NCI-H2029 (cell line): ENCODE measurements around the gene FGD6.
A peak's percentile ranks its signal among the peaks of the same experiment; 100 is the strongest.

Experiments used
- DNase-seq: peaks from one replicate; lab custom pipeline; 2025; lab: John Stamatoyannopoulos, UW

Gene FGD6

DNA sequence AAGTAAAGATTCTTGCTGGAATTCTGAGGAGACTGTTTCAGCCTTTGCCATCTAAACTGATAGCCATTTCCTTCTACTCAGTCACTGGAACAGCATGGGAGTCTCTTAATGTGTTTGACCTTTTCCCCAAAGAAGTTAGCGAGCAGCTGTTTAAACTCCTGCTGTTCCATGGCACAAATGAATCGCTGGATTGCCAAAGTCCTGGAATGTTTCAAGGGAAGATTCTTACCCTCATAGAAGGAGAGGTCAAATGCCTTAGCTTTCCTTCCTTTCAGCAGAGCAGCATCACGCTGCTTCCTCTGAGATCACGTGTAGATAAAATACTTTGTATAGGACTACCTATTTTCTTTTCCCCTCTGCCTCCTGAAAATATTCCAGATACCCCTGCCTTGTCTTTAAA, 133.3 kb downstream of the FGD6 start:
- no peak for DNase-seq

DNA sequence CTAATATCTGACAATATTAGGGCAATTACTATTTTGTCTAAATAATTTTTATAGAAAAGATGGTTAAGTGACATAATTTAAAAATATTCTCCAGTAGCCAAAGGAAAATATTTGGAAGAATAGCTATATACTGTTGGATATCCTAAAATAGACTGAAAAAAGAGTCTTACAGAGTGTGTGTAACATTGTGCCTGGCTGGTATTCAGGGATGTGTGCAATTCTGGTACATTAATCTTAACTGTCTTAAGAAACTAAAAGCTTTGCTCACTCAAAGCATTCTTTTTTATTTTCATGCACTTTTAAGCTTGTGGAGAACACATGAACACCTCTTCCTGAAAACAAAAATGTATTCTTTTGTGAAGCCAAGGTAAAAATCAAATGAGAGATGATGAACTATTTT, 133.8 kb downstream of the FGD6 start:
- no peak for DNase-seq

DNA sequence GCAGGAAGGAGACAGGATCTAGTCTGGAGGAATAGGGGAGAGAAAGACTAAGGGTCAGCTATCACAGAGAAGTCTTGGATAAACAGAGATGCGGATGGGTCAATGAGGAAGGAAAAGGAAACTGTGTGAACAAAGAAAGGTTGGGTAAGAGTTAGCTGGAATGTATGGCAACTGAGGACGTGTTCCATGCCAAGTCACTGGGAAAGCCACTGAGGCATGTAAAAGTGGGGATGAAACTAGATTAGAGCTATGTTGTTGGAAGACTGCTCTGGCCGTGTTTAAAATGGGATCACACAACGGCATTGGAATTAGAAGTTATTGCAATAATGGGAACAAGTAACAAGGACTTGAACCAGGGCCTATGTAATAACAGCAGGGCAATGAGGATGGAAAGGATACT, 139.9 kb downstream of the FGD6 start:
- no peak for DNase-seq

DNA sequence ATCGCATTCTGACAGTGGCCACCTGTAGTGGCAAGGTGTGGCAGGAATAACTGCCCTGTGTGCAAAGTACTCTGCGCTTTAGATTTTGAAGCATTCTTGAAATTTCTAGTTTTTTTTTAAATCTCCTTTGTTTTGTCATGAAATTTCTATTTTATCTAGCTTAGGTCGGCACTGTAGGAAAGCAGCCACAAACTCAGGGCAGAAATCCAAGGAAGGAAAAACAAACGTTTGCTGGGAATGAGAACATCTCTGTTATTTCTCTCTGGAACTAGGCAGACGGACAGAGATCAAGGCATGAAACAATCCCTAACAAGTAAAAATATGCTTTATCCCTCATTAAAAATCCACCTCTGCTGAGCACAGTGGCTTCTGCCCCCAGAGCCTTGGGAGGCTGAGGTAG, 142.5 kb downstream of the FGD6 start:
- no peak for DNase-seq

DNA sequence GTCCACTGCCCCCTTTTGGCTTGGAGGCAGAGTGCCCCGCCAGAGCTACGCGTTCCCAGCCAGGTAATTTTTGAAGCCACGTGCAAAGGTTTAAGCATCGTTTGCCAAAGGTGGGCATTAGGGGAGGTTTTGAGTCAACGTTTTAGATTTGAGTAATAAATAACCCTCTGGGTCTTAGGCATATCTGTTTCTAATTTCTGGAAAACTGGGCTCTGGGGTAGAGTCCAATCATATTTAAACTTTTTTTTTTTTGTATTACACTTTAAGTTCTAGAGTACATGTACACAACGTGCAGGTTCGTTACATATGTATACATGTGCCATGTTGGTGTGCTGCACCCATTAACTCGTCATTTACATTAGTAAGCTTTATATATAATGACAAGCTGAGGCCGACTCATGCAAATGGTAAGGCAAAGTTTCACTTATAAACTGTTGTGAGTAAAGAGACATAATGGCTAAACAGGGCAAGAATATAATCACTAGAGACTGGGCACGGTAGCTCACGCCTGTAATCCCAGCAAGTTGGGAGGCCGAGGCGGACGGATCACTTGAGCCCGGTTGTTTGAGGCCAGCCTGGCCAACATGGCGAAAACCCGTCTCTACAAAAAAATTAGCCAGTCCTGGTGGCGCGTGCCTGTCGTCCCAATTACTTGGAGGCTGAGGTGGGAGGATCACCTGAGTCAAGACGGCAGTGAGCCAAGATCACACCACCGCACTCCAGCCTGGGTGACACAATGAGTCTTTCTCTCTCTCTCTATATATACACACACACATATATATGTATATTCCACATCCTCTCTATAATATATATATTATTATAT, 143.4 kb downstream of the FGD6 start:
- no peak for DNase-seq

DNA sequence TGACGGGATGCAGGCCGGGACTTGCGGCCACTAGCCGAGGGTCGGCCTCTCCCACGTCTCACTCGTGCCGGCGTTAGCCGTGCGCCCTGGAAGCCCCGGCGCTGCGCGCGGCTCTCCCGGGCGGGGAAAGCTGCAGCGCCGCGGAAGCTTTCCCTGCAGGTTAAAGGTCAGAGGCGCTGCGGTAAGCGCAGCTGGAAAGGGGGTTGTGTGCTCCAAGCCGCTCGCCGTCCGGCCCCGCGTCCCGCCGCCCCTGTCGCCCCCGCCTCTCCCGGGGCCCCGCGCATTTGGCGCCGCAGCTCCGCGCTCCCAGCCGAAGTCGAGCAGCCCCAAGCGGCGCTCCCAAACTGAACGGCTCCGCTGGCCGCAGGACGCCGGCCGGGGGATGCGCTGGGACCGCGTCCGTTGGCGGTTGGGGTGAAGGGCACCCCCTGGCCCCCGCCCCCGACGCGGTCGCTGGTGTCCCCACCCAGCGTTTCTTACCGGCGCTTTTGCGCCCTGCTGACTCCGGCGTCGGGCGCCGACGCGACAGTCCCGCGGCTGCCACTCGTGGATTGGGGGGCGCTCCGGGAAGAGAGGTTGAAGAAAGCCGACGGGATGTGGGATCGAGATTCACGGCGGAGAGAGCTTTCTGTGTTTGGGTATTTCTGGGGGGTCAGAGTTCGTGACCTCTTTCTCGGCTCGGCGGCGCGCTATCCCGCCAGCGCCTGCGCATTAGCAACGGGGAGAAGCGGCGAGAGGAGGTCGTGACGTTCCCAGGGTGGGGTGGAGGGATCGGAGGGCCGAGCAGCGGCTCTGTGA, 144.2 kb downstream of the FGD6 start, which contains the start of gene NR2C1:
TSS of gene NR2C1 (minus strand) at position 719 of the 798 bp plus-strand sequence. CDS start 6,234 bp downstream, outside the sequence.
- DNase-seq = peak; percentile 92

DNA sequence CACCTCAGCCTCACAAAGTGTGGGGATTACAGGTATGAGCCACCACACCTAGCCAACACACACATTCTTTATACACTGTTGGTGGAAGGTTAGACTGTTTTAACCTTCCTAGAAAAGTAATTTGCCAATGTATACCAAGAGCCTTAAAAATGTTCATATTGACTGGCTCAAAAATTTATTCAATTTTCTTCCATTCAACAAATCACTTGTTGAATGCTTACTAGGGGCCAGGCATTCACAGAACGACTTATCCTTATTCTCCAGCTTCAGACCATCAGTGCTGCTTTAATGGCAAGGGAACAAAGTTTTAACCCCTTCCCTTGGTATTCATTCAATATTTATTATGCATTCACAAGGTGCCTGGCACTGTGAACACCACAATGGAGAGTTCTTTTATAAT, 146.9 kb downstream of the FGD6 start:
- DNase-seq = no peak

DNA sequence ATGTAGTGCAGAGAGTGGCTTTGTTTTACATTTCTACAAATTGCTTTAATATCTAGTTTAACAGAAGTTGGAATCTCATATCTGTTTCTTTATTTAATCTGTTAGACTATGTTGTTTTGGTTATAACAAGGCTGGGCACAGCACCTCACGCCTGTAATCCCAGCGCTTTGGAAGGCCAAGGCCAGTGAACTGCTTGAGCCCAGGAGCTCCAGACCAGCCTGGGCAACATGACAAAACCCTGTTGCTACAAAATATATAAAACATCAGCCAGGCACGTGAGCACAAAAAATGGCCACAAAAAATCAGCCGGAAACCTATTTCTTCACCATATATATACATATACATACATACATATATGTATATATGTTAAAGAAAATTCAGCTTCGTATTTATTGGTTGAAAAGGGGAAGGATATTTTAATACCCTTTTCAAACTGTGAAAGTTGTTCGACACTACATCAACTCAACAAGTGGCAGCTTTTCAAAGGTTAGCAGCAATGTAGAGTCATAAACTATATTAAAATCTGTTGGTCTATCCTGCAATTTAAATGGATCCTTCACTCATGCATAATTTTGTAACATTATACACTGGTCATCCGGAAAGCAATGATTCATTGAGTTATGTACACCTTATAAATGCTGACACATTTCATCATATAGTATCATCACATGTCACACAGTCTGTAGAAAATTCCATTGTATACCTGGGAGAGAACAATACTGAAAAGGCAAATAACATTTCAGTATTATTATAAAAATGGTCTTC, 151.0 kb downstream of the FGD6 start:
- DNase-seq = no peak

DNA sequence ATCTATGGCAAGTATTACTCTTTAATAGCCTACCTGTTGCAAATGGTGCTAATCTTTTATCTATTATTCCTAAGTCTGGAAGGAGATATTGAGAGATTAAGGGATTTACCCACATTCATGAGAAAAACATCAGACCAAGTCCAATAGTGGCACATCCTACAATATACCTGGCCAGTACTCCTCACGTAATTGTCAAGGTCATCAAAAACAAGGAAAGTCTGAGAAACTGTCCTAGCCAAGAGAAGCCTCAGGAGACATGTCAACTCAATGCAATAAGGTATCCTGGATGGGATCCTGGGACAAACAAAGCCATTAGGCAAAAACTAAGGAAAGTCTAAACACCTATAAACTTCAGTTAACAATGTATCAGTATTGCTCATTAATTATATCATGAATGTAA, 156.3 kb downstream of the FGD6 start:
- DNase-seq = no peak

DNA sequence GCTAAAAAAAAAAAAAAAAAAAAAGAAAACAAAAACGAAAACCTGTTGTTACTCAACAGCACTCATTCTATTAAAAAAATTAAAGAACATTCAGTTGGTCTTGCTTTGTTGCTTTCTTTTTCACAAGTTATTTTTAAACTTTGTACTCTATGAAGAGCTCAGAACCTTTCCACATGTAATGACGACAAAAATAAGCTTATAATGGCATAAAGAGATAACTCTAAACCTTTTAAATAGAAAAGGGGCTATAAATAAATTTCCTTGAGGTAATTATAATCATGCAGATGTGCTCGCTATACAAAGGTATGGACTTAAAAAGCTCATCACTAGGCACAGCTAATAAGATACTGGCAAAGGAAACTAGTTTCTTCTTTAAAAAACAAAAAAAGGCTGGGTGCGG, 157.3 kb downstream of the FGD6 start:
- DNase-seq = no peak

DNA sequence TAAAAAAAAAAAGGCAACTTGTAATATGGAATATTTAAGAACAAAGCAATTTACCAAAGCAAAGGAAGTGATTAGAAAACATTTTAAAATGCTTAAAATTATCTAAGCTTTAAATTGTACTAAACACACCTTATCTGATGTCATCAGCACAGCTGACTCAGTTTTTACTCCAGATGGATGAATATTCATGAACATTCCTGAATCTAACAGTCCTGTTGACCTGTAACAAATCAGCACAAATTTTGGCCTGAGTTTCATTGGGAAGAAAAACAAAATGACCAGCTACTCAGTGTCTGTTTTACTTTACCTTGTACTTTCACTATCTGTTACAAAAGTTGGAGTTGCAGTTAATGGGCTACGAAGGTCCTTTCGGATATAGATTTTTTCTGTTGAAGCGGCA, 159.8 kb downstream of the FGD6 start:
- no peak for DNase-seq

DNA sequence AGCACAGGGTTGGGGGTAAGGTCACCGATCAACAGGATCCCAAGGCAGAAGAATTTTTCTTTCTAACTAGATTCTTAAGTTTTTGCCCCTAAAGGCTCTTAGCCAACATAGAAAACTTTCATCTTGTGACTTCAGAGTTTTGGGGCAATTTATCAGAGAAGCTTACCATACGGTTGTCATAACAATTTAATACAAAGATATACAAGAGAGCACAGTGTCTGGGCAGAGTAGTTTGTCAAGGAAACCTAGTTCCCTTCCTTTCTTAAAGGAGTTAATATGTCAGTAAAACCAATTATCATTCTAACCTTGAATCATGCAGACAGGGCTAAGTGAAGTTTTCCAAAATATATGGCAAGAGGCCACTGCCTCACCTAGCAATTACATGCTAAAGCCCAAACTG, 162.2 kb downstream of the FGD6 start:
- no peak for DNase-seq

DNA sequence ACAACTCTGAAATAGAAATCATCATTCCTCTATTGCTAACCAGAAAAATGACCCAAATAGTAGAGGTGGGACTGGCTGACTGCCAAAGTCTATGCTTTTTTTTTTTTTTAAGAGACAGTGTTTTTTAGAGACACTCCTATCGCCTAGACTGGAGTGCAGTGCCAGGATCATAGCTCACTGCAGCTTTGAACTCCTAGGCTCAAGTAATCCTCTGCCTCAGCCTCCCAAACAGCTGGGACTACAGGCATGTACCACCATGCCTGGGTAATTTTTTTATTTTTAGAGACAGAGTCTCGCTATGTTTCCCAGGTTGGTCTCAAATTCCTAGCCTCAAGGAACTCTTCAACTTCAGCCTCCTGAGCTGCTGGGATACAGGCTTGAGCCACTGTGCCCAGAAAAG, 163.1 kb downstream of the FGD6 start:
- no peak for DNase-seq

DNA sequence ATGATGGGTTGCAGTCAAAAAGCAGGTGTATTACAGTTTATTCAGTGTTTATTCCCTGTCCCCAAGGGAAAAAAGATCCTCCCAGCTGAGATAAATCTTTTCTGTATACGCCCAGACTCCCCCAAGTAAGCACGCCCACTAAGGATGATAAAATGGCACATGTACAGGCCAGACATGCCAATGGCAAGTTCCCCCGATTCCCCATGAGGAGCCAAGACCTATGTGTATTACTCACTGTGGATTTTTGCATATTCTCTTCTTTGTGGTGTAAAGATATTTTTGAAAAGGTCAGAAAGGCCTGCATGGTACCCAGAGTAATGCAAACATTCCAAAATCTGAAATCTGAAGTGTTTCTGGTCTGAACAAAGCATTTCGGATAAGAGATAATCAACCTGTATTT, 166.0 kb downstream of the FGD6 start:
- no peak for DNase-seq

DNA sequence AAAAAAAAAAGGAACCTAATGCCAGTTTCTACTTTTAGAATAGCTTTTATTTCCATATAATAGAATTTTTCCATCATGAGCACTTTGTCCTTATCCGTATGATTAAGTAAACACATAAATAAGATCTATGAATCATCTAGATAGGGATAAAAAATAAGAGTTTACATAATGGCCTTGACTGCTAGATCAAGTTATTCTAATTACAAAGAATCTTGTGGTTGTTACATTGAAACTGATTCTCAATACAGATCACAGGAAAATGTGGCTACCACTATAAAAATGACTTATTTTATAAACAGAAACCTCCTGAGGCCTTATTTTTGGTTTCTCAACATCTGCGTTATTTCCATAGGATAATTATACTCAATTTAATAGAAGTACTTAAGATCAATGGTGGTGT, 179.4 kb downstream of the FGD6 start:
- DNase-seq = no peak

DNA sequence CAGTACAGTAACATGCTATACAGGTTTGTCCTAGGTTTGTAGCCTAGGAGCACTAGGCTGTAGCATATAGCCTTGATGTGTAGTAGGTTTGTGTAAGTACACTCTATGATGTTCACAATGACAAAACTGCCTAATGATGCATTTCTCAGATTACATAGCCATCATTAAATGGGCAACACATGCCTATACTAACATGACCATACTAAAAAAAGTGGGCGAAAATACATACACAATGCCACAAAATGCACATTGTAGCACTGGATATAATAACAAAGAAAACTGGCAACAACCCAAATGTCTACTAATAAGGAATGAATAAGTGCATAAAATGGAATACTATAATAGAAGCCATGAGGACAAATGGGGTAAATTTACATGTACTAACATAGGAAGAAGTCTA, 182.5 kb downstream of the FGD6 start:
- no peak for DNase-seq
